HG03521 (cell line): ENCODE results near the gene ITPR2.
"Not testable (repeated sequence)": the region's sequence is repeated elsewhere in the genome, so short reads cannot be mapped to it uniquely, and the experiment has no call there.

Source experiments
- ATAC-seq: cut with Tn5 transposase; IDR thresholded peaks from one replicate; pipeline ENCODE4 v1.9.1; 2021; ENCODE audit warnings: mild to moderate bottlenecking, moderate library complexity; ENCODE audit not compliant: unreplicated experiment

ITPR2 gene

GRCh38 chr12:26767116-26767515 is 65.9 kb downstream of the ITPR2 start:
- ATAC-seq: no peak

GRCh38 chr12:26762186-26762585 is 70.8 kb downstream of the ITPR2 start:
- no peak for ATAC-seq

GRCh38 chr12:26761775-26762174 is 71.2 kb downstream of the ITPR2 start:
- no peak for ATAC-seq

- ATAC-seq: no peak
Observed at GRCh38 chr12:26760657-26761293, 72.2 kb downstream of the ITPR2 start.

GRCh38 chr12:26755362-26755761 is 77.6 kb downstream of the ITPR2 start:
- ATAC-seq: not testable (repeated sequence)

- ATAC-seq: no peak
Observed at GRCh38 chr12:26754148-26754547, 78.8 kb downstream of the ITPR2 start.

- ATAC-seq: no peak
Observed at GRCh38 chr12:26751179-26751578, 81.8 kb downstream of the ITPR2 start.

- peak; percentile 32 for ATAC-seq
Observed at GRCh38 chr12:26750531-26751175, 82.3 kb downstream of the ITPR2 start.

GRCh38 chr12:26749781-26750180 is 83.2 kb downstream of the ITPR2 start:
- ATAC-seq: peak; percentile 89

- no peak for ATAC-seq
Observed at GRCh38 chr12:26748741-26749431, 84.1 kb downstream of the ITPR2 start.

GRCh38 chr12:26748412-26748740 is 84.6 kb downstream of the ITPR2 start:
- no peak for ATAC-seq

- ATAC-seq: no peak
Observed at GRCh38 chr12:26746121-26746714, 86.8 kb downstream of the ITPR2 start.

GRCh38 chr12:26744697-26745440 is 88.1 kb downstream of the ITPR2 start:
- ATAC-seq: no peak

- no peak for ATAC-seq
Observed at GRCh38 chr12:26744042-26744626, 88.9 kb downstream of the ITPR2 start.

- no peak for ATAC-seq
Observed at GRCh38 chr12:26741584-26742227, 91.3 kb downstream of the ITPR2 start.

- ATAC-seq: no peak
Observed at GRCh38 chr12:26740991-26741390, 92.0 kb downstream of the ITPR2 start.

GRCh38 chr12:26740348-26740747 is 92.6 kb downstream of the ITPR2 start:
- ATAC-seq: no peak

GRCh38 chr12:26737487-26738030 is 95.4 kb downstream of the ITPR2 start:
- ATAC-seq: peak; percentile 72

GRCh38 chr12:26736563-26737486 is 96.2 kb downstream of the ITPR2 start:
- no peak for ATAC-seq
